Measurements from ENCODE around the gene KLHL11. TPM values are rescaled to one million over a fixed set of nuclear protein-coding genes. Genes with fewer than 3 reads are reported as not detected.

The KLHL11 gene
- total and polyA plus RNA-seq, 2 of the 8 experiments (the other 6 are each of a cell fraction or from before 2014, with no cell fraction given), result 4.2 to 13.7 TPM

DNA sequence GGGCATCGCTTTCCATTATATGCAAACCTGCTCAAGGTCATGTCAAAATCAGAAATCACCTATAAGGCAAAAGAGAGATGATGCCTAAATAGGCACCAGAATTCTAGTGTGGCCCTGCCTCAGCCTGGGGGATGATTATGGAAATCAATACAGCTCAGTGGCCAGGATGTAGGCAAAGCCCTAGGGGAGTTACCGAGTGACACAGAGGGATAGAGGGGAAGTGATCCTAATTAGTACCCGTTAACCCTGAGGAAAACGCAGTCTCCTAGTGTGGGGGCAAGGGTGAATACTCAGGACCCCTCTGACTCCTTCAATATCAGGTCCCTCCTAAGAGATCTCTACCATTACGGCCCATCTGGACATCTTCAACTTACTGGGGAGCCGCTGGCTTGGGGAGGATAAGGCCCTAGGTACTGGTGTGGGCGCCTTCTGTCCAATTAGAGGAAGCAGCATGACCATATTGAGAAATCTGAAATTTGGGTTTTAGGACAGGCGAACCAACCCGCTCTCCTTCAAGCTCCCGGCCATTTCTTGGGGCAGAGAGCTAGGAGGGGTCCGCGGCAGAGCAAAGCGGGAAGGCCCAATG is 29.9 kb downstream of the KLHL11 start:
- H3K27ac ChIP-seq (ENCODE audit: low read depth, low read length), result no peak overlapping the region
- H3K27me3 ChIP-seq (replicated peaks in 1 of 4; ENCODE audit: control insufficient read depth in 3 of 4, extremely low read depth in 1 of 4, insufficient read depth in 3 of 4, low read length in 3 of 4), result peaks cover 0 to 5% (median 0%) of the 10 kb centered on the region in 4 experiments; a peak in 1 of 7 replicates
- H3K56ac ChIP-seq (replicated peaks; ENCODE audit: insufficient read length, low read depth, low read length), result peak overlapping the region; percentile 46
- H3K4me2 ChIP-seq (ENCODE audit: insufficient read depth in 1 of 2, low read depth in 2 of 2, low read length in 2 of 2), result peak overlapping the region; percentile 80 to 83
- CTCF ChIA-PET (ENCODE audit: partially characterized antibody), result interaction anchor here (1.0 to 2.3 kb wide), 4 partner anchors 12 to 41 kb away, joined by 3 to 6 read pairs (median 3); no protein-coding TSS in a partner anchor
- no peaks in the 10 kb centered on the region for H3K9me3 ChIP-seq (ENCODE audit: insufficient read depth in 2 of 2, low read depth in 1 of 2, low read length in 1 of 2)
- FAIRE-seq (no peak), DNase-seq (ENCODE audit: low read depth in 1 of 2, low spot score in 2 of 2) (no peak)
- WGBS, 2 experiments (ENCODE audit: extremely low coverage in 1 of 2, insufficient coverage in 1 of 2, insufficient read length in 1 of 2, insufficient replicate concordance in 2 of 2, low coverage in 1 of 2, low lambda C conversion rate in 2 of 2, missing lambda C conversion rate in 1 of 2), result 24% methylated on average over 13 of the region's 13 CpGs; no CpG with 5 or more reads in 1 of the 2 experiments
- H3K18ac ChIP-seq (ENCODE audit: extremely low read depth, low read length), result no peak overlapping the region
- no peak overlapping the region for H2BK20ac ChIP-seq (ENCODE audit: low read length)
- H4K20me1 ChIP-seq (replicated peaks in 1 of 2; ENCODE audit: control insufficient read depth in 1 of 2, insufficient read depth in 2 of 2, low read length in 2 of 2), result no peaks in the 10 kb centered on the region
- peaks cover 0 to 5% (median 0%) of the 10 kb centered on the region in 4 experiments; a peak in 1 of 7 replicates for H3K4me1 ChIP-seq (replicated peaks in 1 of 4; ENCODE audit: control insufficient read depth in 3 of 4, insufficient read depth in 4 of 4, low read length in 3 of 4)
- 0 out of 2 replicates have a peak overlapping the region, but pooled peaks have one; percentile 35 for H2BK5ac ChIP-seq (ENCODE audit: low read depth, low read length)
- TF ChIP-seq TBP (IDR thresholded peaks at IDR 0.05; ENCODE audit: low read depth, low read length) (no peak), FOSL1 (IDR thresholded peaks at IDR 0.05; ENCODE audit: insufficient read depth, low read depth, low read length) (no peak), EZH2 (IDR thresholded peaks at IDR 0.05; ENCODE audit: low read depth, low read length, severe bottlenecking) (peak; percentile 31), YY1 (IDR thresholded peaks at IDR 0.05; ENCODE audit: low read depth, low read length) (no peak), GTF2F1 (IDR thresholded peaks at IDR 0.05; ENCODE audit: borderline replicate concordance, low read depth, low read length) (no peak)
- TF ChIP-seq, protein P1, sequence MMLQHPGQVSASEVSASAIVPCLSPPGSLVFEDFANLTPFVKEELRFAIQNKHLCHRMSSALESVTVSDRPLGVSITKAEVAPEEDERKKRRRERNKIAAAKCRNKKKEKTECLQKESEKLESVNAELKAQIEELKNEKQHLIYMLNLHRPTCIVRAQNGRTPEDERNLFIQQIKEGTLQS (IDR thresholded peaks at IDR 0.05; ENCODE audit: insufficient read depth, low read depth, low read length), result no peak
- H4K5ac ChIP-seq (ENCODE audit: insufficient read length, low read depth, low read length), result no peak overlapping the region
- no peak overlapping the region for H2BK15ac ChIP-seq (ENCODE audit: low read length)
- H3K23ac ChIP-seq (ENCODE audit: insufficient read length), result no peak overlapping the region
- H3K79me2 ChIP-seq (ENCODE audit: control insufficient read depth in 1 of 2, insufficient read depth in 2 of 2, low read length in 2 of 2), result no peaks in the 10 kb centered on the region
- H2BK120ac ChIP-seq (replicated peaks; ENCODE audit: low read depth, low read length), result no peak overlapping the region
- H3K9ac ChIP-seq (replicated peaks in 1 of 4; ENCODE audit: extremely low read depth in 1 of 4, low read depth in 3 of 4, low read length in 3 of 4), result peak overlapping the region in 3 of 4 experiments; percentile 54 to 78 (median 62); a peak in 5 of 7 replicates
- H4K91ac ChIP-seq (replicated peaks; ENCODE audit: insufficient read length, low read length), result no peak overlapping the region
- no peak overlapping the region for H3K14ac ChIP-seq (ENCODE audit: insufficient read length)
- H3K4me3 ChIP-seq (ENCODE audit: extremely low read depth in 1 of 4, insufficient read depth in 2 of 4, low read depth in 3 of 4, low read length in 4 of 4), result peak overlapping the region; percentile 74 to 96 (median 82)
- H2BK12ac ChIP-seq (ENCODE audit: low read depth, low read length), result no peak overlapping the region
- peaks cover 6% of the 10 kb centered on the region; the same call in 1 of the 2 replicates for H3K23me2 ChIP-seq (ENCODE audit: low read depth, low read length)
- POLR2A ChIA-PET (ENCODE audit: partially characterized antibody), result interaction anchor here (1.1 to 3.3 kb wide), 11 partner anchors 10 to 145 kb away, joined by 3 to 18 read pairs (median 5); partner anchors contain the start of genes ACLY, FKBP10 and JUP
- H3K4ac ChIP-seq (replicated peaks; ENCODE audit: insufficient read length, low read depth, low read length), result no peak overlapping the region
- peaks cover 5% of the 10 kb centered on the region; the same call in 1 of the 2 replicates for H3K79me1 ChIP-seq (ENCODE audit: low read depth, low read length)
- H3K36me3 ChIP-seq (ENCODE audit: control insufficient read depth in 2 of 4, insufficient read depth in 4 of 4, low read length in 3 of 4), result peaks cover 0 to 23% (median 7%) of the 10 kb centered on the region in 4 experiments; a peak in 4 of 8 replicates
- H2AK5ac ChIP-seq (ENCODE audit: low read depth, low read length), result no peak overlapping the region
- peak overlapping the region; percentile 42; the same call in 1 of the 2 replicates for H2AFZ ChIP-seq (ENCODE audit: low read length)
- no peak overlapping the region for H4K8ac ChIP-seq (ENCODE audit: extremely low read depth, insufficient read depth, low read length)

All from H1 (cell line).